ENCODE data around the gene RUVBL1.

RUVBL1 gene

GRCh38 chr3:128052595-128053351, 70.8 kb downstream of the RUVBL1 start:
- H3K27me3 ChIP-seq (ENCODE audit: control insufficient read depth, low read length) = no peaks in the 10 kb centered on the region
- peaks cover 36% of the 10 kb centered on the region for H3K4me1 ChIP-seq (ENCODE audit: control insufficient read depth, low read length)
- H3K4me3 ChIP-seq (ENCODE audit: low read length) = peak overlapping the region; percentile 94
- H3K9me3 ChIP-seq (ENCODE audit: control insufficient read depth, insufficient read depth, low read length) = no peaks in the 10 kb centered on the region
- TF ChIP-seq EZH2phosphoT487 (IDR thresholded peaks at IDR 0.05; ENCODE audit: borderline replicate concordance, low read length) (no peak), CTCF (IDR thresholded peaks at IDR 0.05; ENCODE audit: low read depth, low read length, poor library complexity, severe bottlenecking) (no peak)
- H3K9me2 ChIP-seq (replicated peaks; ENCODE audit: control insufficient read depth, low read length) = no peaks in the 10 kb centered on the region
- peaks cover 51% of the 10 kb centered on the region for H3K36me3 ChIP-seq (ENCODE audit: control insufficient read depth, low read length)
- H3K79me2 ChIP-seq (ENCODE audit: control insufficient read depth, low read length) = peaks cover 59% of the 10 kb centered on the region
- peaks cover 8% of the 10 kb centered on the region; the same call in 1 of the 2 replicates for H4K20me1 ChIP-seq (ENCODE audit: control insufficient read depth, insufficient read depth, low read depth, low read length)
- peaks cover 5% of the 10 kb centered on the region for H3F3A ChIP-seq (ENCODE audit: control insufficient read depth, insufficient read depth)
- H3K27ac ChIP-seq (ENCODE audit: low read depth, low read length) = peak overlapping the region; percentile 66
- H3K4me2 ChIP-seq (ENCODE audit: low read length) = peak overlapping the region; percentile 74

GRCh38 chr3:128051837-128052594, 71.6 kb downstream of the RUVBL1 start, which contains the start of gene SEC61A1:
Gene SEC61A1, plus strand, starts transcription at chr3:128052437. Its CDS starts 116 bp downstream, at chr3:128052553.
- Histone ChIP-seq H3K4me2 (ENCODE audit: low read length) (peak within 1 kb of the TSS; percentile 79), H3K4me3 (ENCODE audit: low read length) (peak within 1 kb of the TSS; percentile 94), H3K27ac (ENCODE audit: low read depth, low read length) (peak within 1 kb of the TSS; percentile 66), H4K20me1 (ENCODE audit: control insufficient read depth, insufficient read depth, low read depth, low read length) (peaks cover 8% of the 10 kb centered on the region; the same call in 1 of the 2 replicates), H3F3A (ENCODE audit: control insufficient read depth, insufficient read depth) (peaks cover 5% of the 10 kb centered on the region), H3K27me3 (ENCODE audit: control insufficient read depth, low read length) (no peaks in the 10 kb centered on the region), H3K36me3 (ENCODE audit: control insufficient read depth, low read length) (peaks cover 45% of the 10 kb centered on the region), H3K9me3 (ENCODE audit: control insufficient read depth, insufficient read depth, low read length) (no peaks in the 10 kb centered on the region), H3K9me2 (replicated peaks; ENCODE audit: control insufficient read depth, low read length) (no peaks in the 10 kb centered on the region), H3K79me2 (ENCODE audit: control insufficient read depth, low read length) (peaks cover 56% of the 10 kb centered on the region), H3K4me1 (ENCODE audit: control insufficient read depth, low read length) (peaks cover 36% of the 10 kb centered on the region)
- TF ChIP-seq CTCF (IDR thresholded peaks at IDR 0.05; ENCODE audit: low read depth, low read length, poor library complexity, severe bottlenecking) = no peak
- TF ChIP-seq EZH2phosphoT487 (IDR thresholded peaks at IDR 0.05; ENCODE audit: borderline replicate concordance, low read length) = no peak

GRCh38 chr3:128051459-128051836, 72.2 kb downstream of the RUVBL1 start:
- Histone ChIP-seq H3K9me2 (replicated peaks; ENCODE audit: control insufficient read depth, low read length) (no peaks in the 10 kb centered on the region), H3K4me3 (ENCODE audit: low read length) (peak overlapping the region; percentile 89), H3F3A (ENCODE audit: control insufficient read depth, insufficient read depth) (peaks cover 5% of the 10 kb centered on the region), H3K36me3 (ENCODE audit: control insufficient read depth, low read length) (peaks cover 41% of the 10 kb centered on the region), H3K79me2 (ENCODE audit: control insufficient read depth, low read length) (peaks cover 53% of the 10 kb centered on the region), H3K27me3 (ENCODE audit: control insufficient read depth, low read length) (no peaks in the 10 kb centered on the region), H4K20me1 (ENCODE audit: control insufficient read depth, insufficient read depth, low read depth, low read length) (peaks cover 8% of the 10 kb centered on the region; the same call in 1 of the 2 replicates), H3K9me3 (ENCODE audit: control insufficient read depth, insufficient read depth, low read length) (no peaks in the 10 kb centered on the region), H3K4me1 (ENCODE audit: control insufficient read depth, low read length) (peaks cover 36% of the 10 kb centered on the region), H3K27ac (ENCODE audit: low read depth, low read length) (no peak overlapping the region), H3K4me2 (ENCODE audit: low read length) (peak overlapping the region; percentile 79)
- no peak for TF ChIP-seq EZH2phosphoT487 (IDR thresholded peaks at IDR 0.05; ENCODE audit: borderline replicate concordance, low read length)

All from DOHH2 (cell line).